K562 (cell line): ENCODE measurements around the gene CCDC47. TPM values are rescaled to one million over a fixed set of nuclear protein-coding genes. Genes with fewer than 3 reads are reported as not detected.

Experiments used
- ATAC-seq: fragments of 200-7000 bp; cut with Tn5 transposase; 3 replicates; pipeline ENCODE4 v1.9.1; 2020; ENCODE audit warnings: moderate library complexity
- BruUV-seq: library from RNA; stranded (reverse); fragments of 400-500 nt; replicated peaks from 2 replicates; lab custom pipeline; 2021; lab: Mats Ljungman, UMichigan
- CTCF ChIA-PET: fragments of 300-600 bp; formaldehyde crosslinking; extraction: SDS; loops from one replicate; lab custom pipeline; 2021; ENCODE audit warnings: low intra/inter-chr PET ratio; lab: Yijun Ruan, JAX
- POLR2A ChIA-PET: fragments of 300-600, 350-650 bp; sonication (Branson Sonifier 250); formaldehyde crosslinking; extraction: SDS; loops from one replicate; lab custom pipeline; 2021; ENCODE audit warnings: antibody characterized with exemption, inconsistent platforms; lab: Yijun Ruan, JAX
- DNase-seq, 4 experiments: peaks; one replicate each; pipeline versions ENCODE4 v3.0.0 to v3.0.0-alpha.2; 2011 to 2018; ENCODE audit warnings: low spot score in 3 of 4, mixed read lengths in 3 of 4; ENCODE audit errors: extremely low read depth in 1 of 4
- FAIRE-seq: peaks from 2 replicates; lab custom pipeline; 2011; peaks lifted over from hg19 to GRCh38; lab: Jason Lieb, UNC
- H2AFZ ChIP-seq: 2 replicates; pipeline ENCODE4 v1.6.0; 2011; ENCODE audit warnings: low read depth, low read length, control low read depth, inconsistent platforms
- H3K27ac ChIP-seq: fragments of 200-600 bp; 3 replicates; pipeline ENCODE4 v1.8.0; 2011; ENCODE audit warnings: low read depth, mild to moderate bottlenecking, control low read depth, inconsistent platforms, low read length, moderate library complexity, mixed read lengths; ENCODE audit errors: extremely low read depth
- H3K27me3 ChIP-seq, 2 experiments: fragments of 300-600 bp in 1 of 2; 2 replicates in 1 of 2; 3 replicates in 1 of 2; pipeline versions ENCODE4 v1.6.0 to v1.8.0; 2011; ENCODE audit warnings: inconsistent platforms in 2 of 2, low read length in 2 of 2, mild to moderate bottlenecking in 1 of 2, mixed read lengths in 1 of 2, moderate library complexity in 1 of 2; ENCODE audit not compliant: control insufficient read depth in 2 of 2, insufficient read depth in 2 of 2
- H3K36me3 ChIP-seq: fragments of 300-600 bp; 3 replicates; pipeline ENCODE4 v1.8.0; 2011; ENCODE audit warnings: mild to moderate bottlenecking, low read length, inconsistent platforms; ENCODE audit not compliant: control insufficient read depth, insufficient read depth
- H3K4me1 ChIP-seq, 2 experiments: fragments of 200-600 bp in 1 of 2; replicated peaks in 1 of 2; 2 replicates in 1 of 2; 3 replicates in 1 of 2; pipeline versions ENCODE4 v1.5.1 to v1.8.0; 2011; ENCODE audit warnings: inconsistent platforms in 2 of 2, low read length in 2 of 2, mild to moderate bottlenecking in 1 of 2, mixed read lengths in 1 of 2, moderate library complexity in 1 of 2; ENCODE audit not compliant: control insufficient read depth in 2 of 2, insufficient read depth in 2 of 2
- H3K4me2 ChIP-seq: 2 replicates; pipeline ENCODE4 v1.6.1; 2011; ENCODE audit warnings: low read length, control low read depth, inconsistent platforms, mixed read lengths; ENCODE audit not compliant: insufficient read depth
- H3K4me3 ChIP-seq: fragments of 200-600 bp; sonication (generic), shearing (Covaris generic); 2 replicates; pipeline ENCODE4 v1.5.1; 2016; ENCODE audit warnings: control low read depth, inconsistent platforms
- H3K79me2 ChIP-seq: fragments of 200-600 bp; 3 replicates; pipeline ENCODE4 v1.8.0; 2011; ENCODE audit warnings: low read length, inconsistent platforms; ENCODE audit not compliant: control insufficient read depth, insufficient read depth
- H3K9ac ChIP-seq, 2 experiments: 2 replicates each; pipeline versions ENCODE4 v1.6.0 to v1.6.1; 2011; ENCODE audit warnings: low read depth in 2 of 2, low read length in 2 of 2, control low read depth in 1 of 2, inconsistent platforms in 1 of 2, mild to moderate bottlenecking in 1 of 2, mixed read lengths in 1 of 2; ENCODE audit not compliant: insufficient read depth in 1 of 2
- H3K9me1 ChIP-seq: one replicate; pipeline ENCODE4 v1.6.0; 2011; ENCODE audit warnings: inconsistent platforms, mild to moderate bottlenecking, low read length, moderate library complexity; ENCODE audit not compliant: control insufficient read depth, insufficient read depth
- H3K9me3 ChIP-seq: replicated peaks from 2 replicates; pipeline ENCODE4 v1.5.1; 2011; ENCODE audit warnings: low read depth, low read length, inconsistent platforms; ENCODE audit not compliant: control insufficient read depth, insufficient read depth
- H4K20me1 ChIP-seq: replicated peaks from 2 replicates; pipeline ENCODE4 v1.6.1; 2011; ENCODE audit warnings: low read length, inconsistent platforms, mixed read lengths; ENCODE audit not compliant: control insufficient read depth, insufficient read depth
- ATF1 ChIP-seq, 2 experiments: fragments of 450-650 bp in 1 of 2; IDR thresholded peaks; 2 replicates each; pipeline ENCODE4 v1.6.1; 2016; ENCODE audit warnings: missing compliant biosample characterization in 1 of 2, missing genetic modification characterization in 1 of 2
- CC2D1A ChIP-seq: fragments of 450-650 bp; IDR thresholded peaks from 2 replicates; pipeline ENCODE4 v1.6.1; 2017; ENCODE audit warnings: mild to moderate bottlenecking
- HDGF ChIP-seq: fragments of 450-650 bp; IDR thresholded peaks from 2 replicates; pipeline ENCODE4 v1.6.1; 2016
- MYBL2 ChIP-seq, 2 experiments: fragments of 450-650 bp in 1 of 2; sonication (generic) in 1 of 2; formaldehyde crosslinking in 1 of 2; IDR thresholded peaks; 2 replicates each; pipeline versions ENCODE4 v1.6.1 to v1.8.1; 2017 to 2022; ENCODE audit warnings: borderline replicate concordance in 1 of 2, inconsistent platforms in 1 of 2, low read depth in 1 of 2, mild to moderate bottlenecking in 1 of 2, missing genetic modification reagents in 1 of 2, moderate library complexity in 1 of 2
- NR2C1 ChIP-seq, 2 experiments: fragments of 450-650 bp; IDR thresholded peaks; 2 replicates each; pipeline ENCODE4 v1.6.1; 2017; ENCODE audit warnings: mild to moderate bottlenecking in 2 of 2, antibody characterized with exemption in 1 of 2, inconsistent platforms in 1 of 2, missing compliant biosample characterization in 1 of 2, missing genetic modification characterization in 1 of 2
- POLR2A ChIP-seq: fragments of 450-650 bp; conservative IDR thresholded peaks from 2 replicates; pipeline ENCODE4 v1.6.1; 2016
- PRMT5 ChIP-seq: sonication (generic); formaldehyde crosslinking; IDR thresholded peaks from 2 replicates; pipeline ENCODE4 v1.5.0; 2020; ENCODE audit warnings: missing genetic modification reagents
- PTBP1 ChIP-seq: fragments of 200-400 bp; formaldehyde crosslinking; IDR thresholded peaks from 2 replicates; pipeline ENCODE4 v1.6.1; 2017; ENCODE audit warnings: low read depth, low read length
- RBBP5 ChIP-seq: fragments of 200-600 bp; sonication (generic); IDR thresholded peaks from 2 replicates; pipeline ENCODE4 v1.6.1; 2012; ENCODE audit warnings: borderline replicate concordance, mild to moderate bottlenecking, low read length, control low read depth, inconsistent platforms; ENCODE audit not compliant: insufficient read depth, poor library complexity, severe bottlenecking
- SIX5 ChIP-seq, 2 experiments: IDR thresholded peaks; 2 replicates each; pipeline ENCODE4 v1.6.1; 2011; ENCODE audit warnings: low read length in 2 of 2, borderline replicate concordance in 1 of 2, low read depth in 1 of 2, mild to moderate bottlenecking in 1 of 2, moderate library complexity in 1 of 2; ENCODE audit not compliant: insufficient read depth in 1 of 2
- SP2 ChIP-seq: IDR thresholded peaks from 2 replicates; pipeline ENCODE4 v1.6.1; 2011; ENCODE audit warnings: mild to moderate bottlenecking, low read depth, low read length, moderate library complexity; ENCODE audit not compliant: poor library complexity, severe bottlenecking; ENCODE audit errors: extremely low read depth
- TEAD1 ChIP-seq, 2 experiments: fragments of 450-650 bp in 1 of 2; sonication (generic) in 1 of 2; formaldehyde crosslinking; IDR thresholded peaks; 2 replicates each; pipeline versions ENCODE4 v1.4.0 to v1.8.0; 2020 to 2022; ENCODE audit warnings: mild to moderate bottlenecking in 2 of 2, missing genetic modification reagents in 1 of 2
- ZNF232 ChIP-seq: sonication (generic); formaldehyde crosslinking; IDR thresholded peaks from 2 replicates; pipeline ENCODE4 v1.8.0; 2022; ENCODE audit warnings: mild to moderate bottlenecking, missing genetic modification reagents
- ZNF699 ChIP-seq: fragments of 250-450 bp; sonication (Bioruptor Pico); IDR thresholded peaks from 2 replicates; pipeline ENCODE4 v1.8.0; 2021; ENCODE audit warnings: mild to moderate bottlenecking, moderate library complexity; ENCODE audit not compliant: insufficient replicate concordance
- ZNF766 ChIP-seq: fragments of 200-800 bp; sonication (Bioruptor generic); conservative IDR thresholded peaks from 2 replicates; pipeline ENCODE4 v1.6.1; 2016; ENCODE audit warnings: missing genetic modification characterization, missing compliant biosample characterization
- WGBS: fragments of 100-300 bp; shearing (Covaris generic); methylation state at CpG from one replicate; pipeline ENCODE4 v1.1.6; 2016; ENCODE audit warnings: low coverage, mixed read lengths; ENCODE audit not compliant: insufficient coverage; ENCODE audit errors: missing lambda C conversion rate; 5-methylcytosine and 5-hydroxymethylcytosine counted together
- in situ Hi-C: fragments of 300-500 bp; cut with MboI; formaldehyde crosslinking; loops from 4 replicates; pipeline ENCODE4 v1.15.0; 2018; ENCODE audit warnings: inconsistent platforms, mixed read lengths
- intact Hi-C: fragments of 100-400 bp; cut with micrococcal nuclease; formaldehyde crosslinking; loops from 2 replicates; pipeline ENCODE4 v1.14.2; 2022
- polyA plus RNA-seq, 8 experiments: library from polyadenylated mRNA; depleted of rRNA in 4 of 8; stranded (reverse) in 5 of 8; unstranded in 3 of 8; fragments of >200 nt; fragmentation: Nextera tagmentation in 2 of 8; fragmentation: Illumina TruSeq in 1 of 8; extraction: Ambion mirVana in 2 of 8; extraction: Trizol in 1 of 8; gene quantifications; 2 replicates each; pipeline versions ENCODE4 v1.2.1 to v1.2.3, GENCODE V29; 2011 to 2014; ENCODE audit warnings: inconsistent platforms in 1 of 8, missing spikeins in 1 of 8
- total RNA-seq, 7 experiments: library from RNA; depleted of rRNA in 6 of 7; stranded (reverse); fragments of >200 nt in 6 of 7; fragmentation: Illumina TruSeq in 2 of 7; extraction: Trizol in 2 of 7; gene quantifications; 2 replicates each; pipeline versions ENCODE4 v1.2.1 to v1.2.3, GENCODE V29; 2011 to 2021; ENCODE audit warnings: low replicate concordance in 1 of 7
- TF ChIP-seq, protein P1 (sequence below): fragments of 200-800 bp; sonication (Bioruptor generic); IDR thresholded peaks from 2 replicates; pipeline ENCODE4 v1.6.1; 2016; ENCODE audit warnings: missing genetic modification characterization, missing compliant biosample characterization

The CCDC47 gene
- total and polyA plus RNA-seq, 9 of the 15 experiments (the other 6 are each of a cell fraction or from before 2014, with no cell fraction given) = 15.5 to 162 (median 122) TPM

DNA sequence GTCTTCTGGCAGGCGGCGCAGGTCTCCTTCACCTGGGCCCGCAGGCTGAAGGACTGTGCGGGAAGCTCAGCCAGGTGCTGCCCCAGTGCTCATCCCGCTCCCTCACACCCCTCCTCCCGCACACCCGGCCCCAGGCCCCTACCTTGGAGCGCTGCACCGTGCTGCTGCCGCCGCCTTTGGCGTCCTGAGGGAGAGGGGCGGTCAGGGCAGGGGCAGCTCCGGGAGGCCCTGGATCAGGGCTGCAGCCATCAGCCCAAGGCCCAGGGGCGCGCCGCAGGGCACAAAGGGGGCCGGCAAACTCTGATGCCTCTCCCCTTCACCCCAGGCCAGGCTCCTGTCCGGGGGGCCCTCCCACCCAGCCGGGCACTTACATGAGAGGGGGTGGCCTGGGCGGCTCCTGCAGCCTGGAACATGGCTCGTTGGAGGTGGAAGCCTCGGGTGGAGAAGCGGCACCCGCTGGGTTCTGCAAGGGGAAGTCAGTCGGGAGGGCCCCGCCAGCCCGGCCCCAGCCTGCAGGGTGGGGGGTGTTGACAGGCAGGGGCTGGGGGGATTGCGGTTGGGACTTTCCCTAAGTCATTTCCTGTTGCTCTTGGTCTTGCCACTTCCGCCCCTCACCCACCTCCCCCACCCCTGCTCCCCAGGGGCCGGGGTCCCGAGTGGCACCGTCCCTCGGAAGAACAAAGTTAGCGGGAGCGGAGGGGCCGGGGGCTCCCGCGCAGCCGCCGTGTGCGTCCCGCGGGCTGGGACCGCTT lies 74.3 kb downstream of the CCDC47 start:
- H3K9me3 ChIP-seq = no peaks in the 10 kb centered on the region
- in situ Hi-C loops (no loop called here), intact Hi-C loops (loop anchor here (5.0 to 10.0 kb wide), 3 partner anchors 77 to 272 kb away; partner anchors contain the start of gene MAP3K3)
- no peak overlapping the region for H3K27ac ChIP-seq
- no peak for ATAC-seq
- no peaks in the 10 kb centered on the region for H3K79me2 ChIP-seq
- H3K4me1 ChIP-seq = peaks cover 0 to 47% of the 10 kb centered on the region in 2 experiments; a peak in 2 of 5 replicates
- POLR2A ChIA-PET = interaction anchor here (0.6 to 2.0 kb wide), 4 partner anchors 7 to 524 kb away, joined by 3 to 7 read pairs (median 4); partner anchors contain the start of genes CCDC47 and DDX42
- H2AFZ ChIP-seq = no peak overlapping the region
- WGBS = 53% methylated on average over 30 of the region's 45 CpGs
- H3K9me1 ChIP-seq = no peaks in the 10 kb centered on the region
- peak overlapping the region in 1 of 2 experiments; percentile 58; a peak in 2 of 4 replicates for H3K9ac ChIP-seq
- CTCF ChIA-PET = interaction anchor here (0.7 kb wide), 1 partner anchor 136 kb away, joined by 3 read pairs; no protein-coding TSS in a partner anchor
- no peak for FAIRE-seq
- H3K4me2 ChIP-seq = no peak overlapping the region
- peaks cover 2% of the 10 kb centered on the region; the same call in 1 of the 3 replicates for H3K36me3 ChIP-seq
- no TSS peak for BruUV-seq
- no peaks in the 10 kb centered on the region for H3K27me3 ChIP-seq
- no peaks in the 10 kb centered on the region for H4K20me1 ChIP-seq
- H3K4me3 ChIP-seq = peak overlapping the region; percentile 51
- DNase-seq = no peak
- TF ChIP-seq PTBP1 (no peak), NR2C1 (IDR thresholded peaks at IDR 0.05) (no peak), NR2C1 (tag; IDR thresholded peaks at IDR 0.05) (no peak), HDGF (no peak), ATF1 (CRISPR knock-in tag; IDR thresholded peaks at IDR 0.05) (no peak), ATF1 (tag; IDR thresholded peaks at IDR 0.05) (no peak), SP2 (no peak), PRMT5 (CRISPR knock-in tag) (0 out of 2 replicates have a peak, but pooled peaks have one; percentile 23), ZNF699 (no peak), ZNF232 (CRISPR knock-in tag) (no peak), POLR2A (no peak), RBBP5 (no peak), TEAD1 (CRISPR knock-in tag; IDR thresholded peaks at IDR 0.05) (no peak), MYBL2 (IDR thresholded peaks at IDR 0.05; ENCODE audit: low read depth) (no peak), MYBL2 (CRISPR knock-in tag; IDR thresholded peaks at IDR 0.05; ENCODE audit: borderline replicate concordance) (no peak), ZNF766 (CRISPR knock-in tag) (no peak), CC2D1A (no peak), SIX5 (IDR thresholded peaks at IDR 0.05; ENCODE audit: borderline replicate concordance in 1 of 2, insufficient read depth in 1 of 2, low read depth in 1 of 2, low read length in 2 of 2) (no peak)
- TF ChIP-seq, protein P1, sequence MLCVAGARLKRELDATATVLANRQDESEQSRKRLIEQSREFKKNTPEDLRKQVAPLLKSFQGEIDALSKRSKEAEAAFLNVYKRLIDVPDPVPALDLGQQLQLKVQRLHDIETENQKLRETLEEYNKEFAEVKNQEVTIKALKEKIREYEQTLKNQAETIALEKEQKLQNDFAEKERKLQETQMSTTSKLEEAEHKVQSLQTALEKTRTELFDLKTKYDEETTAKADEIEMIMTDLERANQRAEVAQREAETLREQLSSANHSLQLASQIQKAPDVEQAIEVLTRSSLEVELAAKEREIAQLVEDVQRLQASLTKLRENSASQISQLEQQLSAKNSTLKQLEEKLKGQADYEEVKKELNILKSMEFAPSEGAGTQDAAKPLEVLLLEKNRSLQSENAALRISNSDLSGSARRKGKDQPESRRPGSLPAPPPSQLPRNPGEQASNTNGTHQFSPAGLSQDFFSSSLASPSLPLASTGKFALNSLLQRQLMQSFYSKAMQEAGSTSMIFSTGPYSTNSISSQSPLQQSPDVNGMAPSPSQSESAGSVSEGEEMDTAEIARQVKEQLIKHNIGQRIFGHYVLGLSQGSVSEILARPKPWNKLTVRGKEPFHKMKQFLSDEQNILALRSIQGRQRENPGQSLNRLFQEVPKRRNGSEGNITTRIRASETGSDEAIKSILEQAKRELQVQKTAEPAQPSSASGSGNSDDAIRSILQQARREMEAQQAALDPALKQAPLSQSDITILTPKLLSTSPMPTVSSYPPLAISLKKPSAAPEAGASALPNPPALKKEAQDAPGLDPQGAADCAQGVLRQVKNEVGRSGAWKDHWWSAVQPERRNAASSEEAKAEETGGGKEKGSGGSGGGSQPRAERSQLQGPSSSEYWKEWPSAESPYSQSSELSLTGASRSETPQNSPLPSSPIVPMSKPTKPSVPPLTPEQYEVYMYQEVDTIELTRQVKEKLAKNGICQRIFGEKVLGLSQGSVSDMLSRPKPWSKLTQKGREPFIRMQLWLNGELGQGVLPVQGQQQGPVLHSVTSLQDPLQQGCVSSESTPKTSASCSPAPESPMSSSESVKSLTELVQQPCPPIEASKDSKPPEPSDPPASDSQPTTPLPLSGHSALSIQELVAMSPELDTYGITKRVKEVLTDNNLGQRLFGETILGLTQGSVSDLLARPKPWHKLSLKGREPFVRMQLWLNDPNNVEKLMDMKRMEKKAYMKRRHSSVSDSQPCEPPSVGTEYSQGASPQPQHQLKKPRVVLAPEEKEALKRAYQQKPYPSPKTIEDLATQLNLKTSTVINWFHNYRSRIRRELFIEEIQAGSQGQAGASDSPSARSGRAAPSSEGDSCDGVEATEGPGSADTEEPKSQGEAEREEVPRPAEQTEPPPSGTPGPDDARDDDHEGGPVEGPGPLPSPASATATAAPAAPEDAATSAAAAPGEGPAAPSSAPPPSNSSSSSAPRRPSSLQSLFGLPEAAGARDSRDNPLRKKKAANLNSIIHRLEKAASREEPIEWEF (CRISPR knock-in tag) = no peak
